ENCODE data around the gene PLPPR4. TPM values are rescaled to one million over a fixed set of nuclear protein-coding genes. Genes with fewer than 3 reads are reported as not detected.

PLPPR4 gene
- polyA plus RNA-seq, 4 donors: 1.3 to 1.7 (median 1.5) TPM

DNA sequence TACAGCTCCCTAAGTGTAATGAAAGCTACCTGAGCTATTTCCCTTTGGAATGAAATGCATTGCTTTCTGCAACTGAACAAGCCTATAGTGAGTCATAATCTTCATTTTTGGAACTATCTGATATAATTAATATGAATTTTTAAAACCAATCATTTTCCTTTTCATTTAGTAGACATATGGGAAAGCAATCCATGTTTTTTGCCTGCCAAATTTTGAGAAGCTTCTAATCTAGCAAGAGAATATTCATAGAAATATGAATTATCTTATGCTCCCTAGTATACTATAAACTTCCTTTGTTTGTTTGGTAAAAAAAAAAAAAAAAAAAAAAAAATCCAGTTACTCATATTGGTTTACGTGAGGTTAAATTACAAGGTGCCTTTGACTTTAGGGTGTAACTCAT is 68.3 kb downstream of the PLPPR4 start:
- no peak for DNase-seq (ENCODE audit: low read depth in 4 of 4, low spot score in 2 of 4)

DNA sequence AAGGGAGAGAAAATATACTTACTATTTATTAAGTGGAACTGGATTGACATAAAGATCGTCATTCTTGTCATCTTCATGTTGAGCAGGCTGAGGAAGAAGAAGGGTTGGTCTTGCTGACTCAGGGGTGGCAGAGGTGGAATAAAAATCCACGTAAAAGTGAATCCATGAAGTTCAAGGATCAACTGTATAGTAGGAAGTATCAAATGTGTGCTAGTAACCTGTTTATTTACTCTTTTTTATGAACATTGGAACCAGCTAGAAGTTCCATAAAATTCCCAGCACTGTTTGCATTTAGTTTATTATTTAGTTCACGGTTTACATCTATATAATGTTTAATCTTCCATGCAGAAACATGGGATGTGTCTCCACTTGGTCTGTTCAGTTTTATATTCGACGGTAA is 70.7 kb downstream of the PLPPR4 start:
- DNase-seq (ENCODE audit: low read depth in 4 of 4, low spot score in 2 of 4): no peak

DNA sequence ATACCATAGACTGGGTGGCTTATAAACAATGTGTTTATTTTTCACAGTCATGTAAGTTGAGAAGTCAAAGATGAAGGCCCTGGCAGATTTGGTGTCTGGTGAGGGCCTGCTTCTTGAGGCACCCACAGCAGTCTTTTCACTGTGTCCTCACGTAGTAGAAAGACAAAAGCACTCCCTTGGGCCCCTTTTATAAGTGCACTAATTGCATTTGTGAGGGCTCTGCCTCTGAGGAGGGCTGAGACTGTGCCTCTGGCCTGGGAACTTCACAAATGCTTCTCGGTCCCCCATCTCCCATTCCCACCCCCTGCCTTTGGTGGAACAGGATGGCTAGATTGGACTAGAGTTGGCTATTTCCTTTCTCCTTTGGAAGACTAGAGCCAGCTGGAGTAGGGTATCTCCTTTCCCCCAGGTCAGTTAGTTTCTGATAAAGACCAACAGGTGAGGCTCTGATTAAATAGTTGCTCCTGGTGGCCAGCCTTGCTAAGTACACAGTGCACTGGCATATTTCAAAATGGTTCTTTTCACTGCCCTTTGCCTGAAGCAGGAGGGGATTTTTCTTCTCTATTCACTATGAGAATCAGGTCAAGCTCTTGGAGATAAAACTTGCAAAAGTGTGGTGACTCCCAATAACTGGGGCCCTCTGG is 82.9 kb downstream of the PLPPR4 start:
- DNase-seq (ENCODE audit: low read depth in 4 of 4, low spot score in 2 of 4): no peak

DNA sequence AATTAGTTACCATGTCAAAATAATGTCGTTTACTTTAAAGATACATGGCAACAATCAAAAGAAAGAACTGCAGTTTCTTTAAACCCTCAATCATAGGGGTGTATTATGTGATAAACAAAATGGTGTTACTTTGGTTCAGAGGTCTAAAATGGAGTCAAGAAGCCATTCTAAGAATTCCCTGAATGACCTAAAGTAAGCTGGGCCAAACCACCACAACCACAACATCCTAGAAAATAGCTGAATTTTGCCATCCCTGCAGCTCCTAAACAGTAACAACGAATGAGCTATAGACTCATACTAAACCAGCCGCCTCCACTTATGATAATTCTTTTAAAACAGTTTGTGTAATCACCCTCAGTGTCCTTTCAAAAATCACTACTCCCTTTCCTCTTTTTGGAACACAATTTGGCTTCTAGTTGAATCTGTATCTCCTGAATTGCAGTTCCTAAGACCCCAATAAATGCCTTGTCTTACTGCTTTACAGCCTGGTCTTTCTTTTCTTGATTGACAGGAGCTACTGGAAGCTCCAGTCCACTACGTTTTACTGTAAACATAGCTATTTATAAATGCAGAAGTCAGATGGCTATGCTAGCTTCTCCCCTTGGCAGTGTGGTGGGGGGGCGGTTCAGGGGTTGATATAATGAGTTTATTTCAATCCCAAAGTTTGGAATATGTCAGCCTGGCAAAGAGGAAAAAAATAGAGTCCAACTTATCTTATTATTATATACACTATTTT is 84.3 kb downstream of the PLPPR4 start:
- DNase-seq (ENCODE audit: low read depth in 4 of 4, low spot score in 2 of 4): no peak

DNA sequence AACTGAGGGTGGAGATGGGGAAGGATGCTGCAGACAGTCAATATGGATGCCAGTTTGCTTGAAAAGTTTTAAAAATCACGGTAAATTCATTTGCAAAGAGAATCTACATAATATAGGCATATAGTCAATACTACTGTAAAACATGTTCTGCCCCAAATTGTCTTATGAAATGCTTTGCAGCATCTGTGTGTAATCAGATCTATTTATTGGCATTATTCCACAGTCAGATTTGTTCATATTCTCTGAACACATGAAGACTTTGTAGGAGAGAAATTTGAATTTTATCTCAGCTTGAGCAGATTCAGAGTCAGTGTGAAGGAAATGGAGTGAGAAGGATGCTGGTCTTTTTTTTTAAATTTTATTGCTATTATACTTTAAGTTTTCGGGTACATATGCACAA is 88.5 kb downstream of the PLPPR4 start:
- DNase-seq (ENCODE audit: low read depth in 4 of 4, low spot score in 2 of 4): no peak

DNA sequence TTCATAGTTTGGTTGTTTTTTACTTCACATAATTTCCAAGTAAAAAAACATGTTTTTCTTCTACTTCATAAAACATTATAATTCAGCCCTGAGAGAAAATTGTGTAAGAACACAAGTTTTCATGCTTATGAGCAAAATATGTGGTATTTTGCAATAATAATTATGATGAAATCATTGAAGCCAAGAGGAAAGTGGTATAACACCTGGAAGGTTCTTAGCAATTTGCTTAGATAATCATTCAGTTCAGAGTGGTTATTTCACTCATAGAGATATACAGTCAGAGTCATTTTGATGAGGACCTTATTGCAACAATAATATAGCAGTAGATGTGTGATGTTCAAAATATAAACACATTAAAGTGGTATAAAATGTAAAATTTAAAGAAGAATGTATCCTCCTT is 94.5 kb downstream of the PLPPR4 start:
- DNase-seq (ENCODE audit: low read depth in 4 of 4, low spot score in 2 of 4): no peak
